Right lobe of liver (tissue), 4 donors: Measurements from ENCODE around the gene RBCK1.

ENCODE experiments used
- POLR2A ChIP-seq: fragments of 450-650 bp; IDR thresholded peaks from one replicate; pipeline ENCODE4 v1.6.1; 2017; ENCODE audit warnings: antibody characterized with exemption, mild to moderate bottlenecking
- TF ChIP-seq, protein P1 (sequence below), 4 donors: fragments of 200-600 bp in 3 of 4; fragments of 450-650 bp in 1 of 4; IDR thresholded peaks; one replicate each; pipeline versions ENCODE4 v1.5.1 to v1.8.0; 2016 to 2022; ENCODE audit warnings: antibody characterized with exemption in 4 of 4, mild to moderate bottlenecking in 2 of 4
- donor health status: DM: no; HTN: no; CAD: no.
- donor health status: DM: no; HTN: no; CAD: no.
- donor health status: DM: no; HTN: yes; CAD: no.

DNA sequence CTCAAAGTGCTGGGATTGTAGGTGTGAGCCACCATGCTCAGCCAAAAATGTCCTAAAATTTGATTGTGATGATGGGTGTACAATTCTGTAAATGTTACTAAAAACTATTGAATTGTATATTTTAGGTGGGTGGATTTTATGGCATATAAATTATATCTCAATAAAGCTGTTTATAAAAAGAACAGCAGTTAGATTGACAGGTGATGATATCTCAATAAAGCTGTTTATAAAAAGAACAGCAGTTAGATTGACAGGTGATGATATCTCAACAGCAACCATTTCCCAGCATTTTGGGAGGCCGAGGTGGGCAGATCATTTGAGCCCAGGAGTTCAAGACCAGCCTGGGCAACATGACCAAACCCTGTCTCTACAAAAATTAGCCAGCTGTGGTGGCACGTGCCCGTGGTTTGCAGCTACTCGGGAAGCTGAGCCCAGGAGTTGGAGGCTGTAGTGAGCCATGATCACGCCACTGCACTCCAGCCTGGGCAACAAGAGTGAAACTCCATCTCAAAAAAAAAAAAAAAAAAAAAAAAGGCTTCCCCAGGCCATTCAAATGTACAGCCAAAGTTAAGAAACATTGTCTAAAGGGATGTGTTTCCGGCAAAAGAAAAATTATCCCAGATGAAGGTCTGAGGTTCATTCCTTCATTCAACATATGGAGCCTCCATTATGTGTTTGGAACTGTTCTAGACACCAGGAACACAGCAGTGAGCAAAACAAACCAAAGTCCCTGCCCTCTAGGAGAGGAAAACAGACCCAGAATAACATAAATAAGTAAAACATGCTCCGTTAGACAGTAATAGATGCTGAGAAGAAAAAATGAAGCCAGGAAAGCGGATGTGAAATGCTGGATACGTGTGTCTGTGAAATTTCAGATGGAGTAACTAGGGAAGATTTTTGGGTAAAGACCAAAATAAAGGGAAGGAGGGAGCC lies 1.6 kb upstream of the RBCK1 start:
- TF ChIP-seq, protein P1, sequence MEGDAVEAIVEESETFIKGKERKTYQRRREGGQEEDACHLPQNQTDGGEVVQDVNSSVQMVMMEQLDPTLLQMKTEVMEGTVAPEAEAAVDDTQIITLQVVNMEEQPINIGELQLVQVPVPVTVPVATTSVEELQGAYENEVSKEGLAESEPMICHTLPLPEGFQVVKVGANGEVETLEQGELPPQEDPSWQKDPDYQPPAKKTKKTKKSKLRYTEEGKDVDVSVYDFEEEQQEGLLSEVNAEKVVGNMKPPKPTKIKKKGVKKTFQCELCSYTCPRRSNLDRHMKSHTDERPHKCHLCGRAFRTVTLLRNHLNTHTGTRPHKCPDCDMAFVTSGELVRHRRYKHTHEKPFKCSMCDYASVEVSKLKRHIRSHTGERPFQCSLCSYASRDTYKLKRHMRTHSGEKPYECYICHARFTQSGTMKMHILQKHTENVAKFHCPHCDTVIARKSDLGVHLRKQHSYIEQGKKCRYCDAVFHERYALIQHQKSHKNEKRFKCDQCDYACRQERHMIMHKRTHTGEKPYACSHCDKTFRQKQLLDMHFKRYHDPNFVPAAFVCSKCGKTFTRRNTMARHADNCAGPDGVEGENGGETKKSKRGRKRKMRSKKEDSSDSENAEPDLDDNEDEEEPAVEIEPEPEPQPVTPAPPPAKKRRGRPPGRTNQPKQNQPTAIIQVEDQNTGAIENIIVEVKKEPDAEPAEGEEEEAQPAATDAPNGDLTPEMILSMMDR (IDR thresholded peaks at IDR 0.05) = no peak
- TF ChIP-seq POLR2A = no peak
